K562 (cell line): Measurements from ENCODE around the gene CNOT6L.

ENCODE experiments used
- BHLHE40 ChIP-seq: IDR thresholded peaks from 2 replicates; pipeline ENCODE4 v1.6.1; 2011; ENCODE audit warnings: low read length, improper control_type of control experiment
- CEBPG ChIP-seq, 3 experiments: fragments of 200-800 bp in 1 of 3; sonication (Bioruptor generic) in 1 of 3; sonication (generic) in 1 of 3; formaldehyde crosslinking in 1 of 3; IDR thresholded peaks in 2 of 3; conservative IDR thresholded peaks in 1 of 3; 2 replicates each; pipeline versions ENCODE4 v1.6.1 to v1.8.0; 2016 to 2022; ENCODE audit warnings: missing compliant biosample characterization in 2 of 3, missing genetic modification characterization in 2 of 3, mild to moderate bottlenecking in 1 of 3, missing genetic modification reagents in 1 of 3
- STAT6 ChIP-seq: sonication (generic); formaldehyde crosslinking; IDR thresholded peaks from 2 replicates; pipeline ENCODE4 v1.8.1; 2023; ENCODE audit warnings: mild to moderate bottlenecking, missing genetic modification reagents
- ZFP36 ChIP-seq: fragments of 150-350 bp; IDR thresholded peaks from 2 replicates; pipeline ENCODE4 v1.6.1; 2018; ENCODE audit warnings: low read length, low read depth; ENCODE audit not compliant: partially characterized antibody
- ZNF311 ChIP-seq: fragments of 250-450 bp; sonication (Bioruptor Pico); IDR thresholded peaks from 2 replicates; pipeline ENCODE4 v1.4.0; 2020; ENCODE audit warnings: mild to moderate bottlenecking, moderate library complexity

- no peak for TF ChIP-seq CEBPG (CRISPR knock-in tag; IDR thresholded peaks at IDR 0.05)
- TF ChIP-seq CEBPG (tag; conservative IDR thresholded peaks at IDR 0.05 in 1 of 2, IDR thresholded peaks at IDR 0.05 in 1 of 2), result no peak
- no peak for TF ChIP-seq BHLHE40
- no peak for TF ChIP-seq ZFP36
- no peak for TF ChIP-seq ZNF311
- no peak for TF ChIP-seq STAT6 (CRISPR knock-in tag)
Measured at GRCh38 chr4:77818602-77819403, at the start of gene CNOT6L.
